ENCODE results near the gene PINK1.

GRCh38 chr1:20594746-20595145 is 38.5 kb upstream of the PINK1 start:
- TF ChIP-seq CTCF (conservative IDR thresholded peaks at IDR 0.05) (no peak), EZH2 (IDR thresholded peaks at IDR 0.05; ENCODE audit: low read depth) (no peak)
